Measurements from ENCODE around the gene STUM.
A peak's percentile ranks its signal among the peaks of the same experiment; 100 is the strongest.

STUM gene

DNA sequence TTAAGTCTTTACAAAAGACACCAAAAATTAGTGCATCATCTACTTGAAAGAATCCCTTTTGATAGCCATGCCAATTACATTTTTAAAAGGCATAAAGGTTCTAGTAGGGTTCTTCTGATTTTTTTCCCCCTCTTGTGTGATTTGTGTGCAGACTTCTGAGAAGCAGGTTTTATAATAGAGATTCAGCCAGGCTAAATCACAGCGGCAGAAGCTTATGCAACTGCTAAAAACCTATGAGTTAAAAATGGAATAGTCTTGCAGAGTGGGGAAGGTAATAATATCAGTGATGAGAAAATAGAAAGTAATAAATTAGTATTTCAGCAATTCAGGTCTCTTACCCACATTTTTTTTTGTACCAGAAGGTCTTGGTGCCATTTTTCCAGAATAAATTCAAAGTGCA lies 17.7 kb downstream of the STUM start:
- H3K27me3 ChIP-seq, result no peaks in the 10 kb centered on the region
- no peaks in the 10 kb centered on the region for H4K20me1 ChIP-seq
- no peak overlapping the region for H3K9ac ChIP-seq
- no peak overlapping the region for H3K4me3 ChIP-seq
- no peak overlapping the region for H3K27ac ChIP-seq
- no peaks in the 10 kb centered on the region for H3K9me3 ChIP-seq (replicated peaks in 1 of 11)
- H3K4me2 ChIP-seq, result no peak overlapping the region
- H3K36me3 ChIP-seq, result no peaks in the 10 kb centered on the region
- peaks cover 0 to 23% (median 16%) of the 10 kb centered on the region in 10 experiments; a peak in 15 of 20 replicates for H3K4me1 ChIP-seq
- TF ChIP-seq Cebpa-rat (IDR thresholded peaks at IDR 0.05), result no peak

- H4K20me1 ChIP-seq, result no peaks in the 10 kb centered on the region
- peaks cover 0 to 23% (median 16%) of the 10 kb centered on the region in 10 experiments; a peak in 15 of 20 replicates for H3K4me1 ChIP-seq
- H3K9me3 ChIP-seq (replicated peaks in 1 of 11), result no peaks in the 10 kb centered on the region
- no peaks in the 10 kb centered on the region for H3K27me3 ChIP-seq
- no peaks in the 10 kb centered on the region for H3K36me3 ChIP-seq
- no peak overlapping the region for H3K4me3 ChIP-seq
- H3K9ac ChIP-seq, result no peak overlapping the region
- H3K27ac ChIP-seq, result no peak overlapping the region
- H3K4me2 ChIP-seq, result no peak overlapping the region
- no peak for TF ChIP-seq Cebpa-rat (IDR thresholded peaks at IDR 0.05)
Observed at GRCh38 chr1:226566760-226567159, 18.2 kb downstream of the STUM start.

DNA sequence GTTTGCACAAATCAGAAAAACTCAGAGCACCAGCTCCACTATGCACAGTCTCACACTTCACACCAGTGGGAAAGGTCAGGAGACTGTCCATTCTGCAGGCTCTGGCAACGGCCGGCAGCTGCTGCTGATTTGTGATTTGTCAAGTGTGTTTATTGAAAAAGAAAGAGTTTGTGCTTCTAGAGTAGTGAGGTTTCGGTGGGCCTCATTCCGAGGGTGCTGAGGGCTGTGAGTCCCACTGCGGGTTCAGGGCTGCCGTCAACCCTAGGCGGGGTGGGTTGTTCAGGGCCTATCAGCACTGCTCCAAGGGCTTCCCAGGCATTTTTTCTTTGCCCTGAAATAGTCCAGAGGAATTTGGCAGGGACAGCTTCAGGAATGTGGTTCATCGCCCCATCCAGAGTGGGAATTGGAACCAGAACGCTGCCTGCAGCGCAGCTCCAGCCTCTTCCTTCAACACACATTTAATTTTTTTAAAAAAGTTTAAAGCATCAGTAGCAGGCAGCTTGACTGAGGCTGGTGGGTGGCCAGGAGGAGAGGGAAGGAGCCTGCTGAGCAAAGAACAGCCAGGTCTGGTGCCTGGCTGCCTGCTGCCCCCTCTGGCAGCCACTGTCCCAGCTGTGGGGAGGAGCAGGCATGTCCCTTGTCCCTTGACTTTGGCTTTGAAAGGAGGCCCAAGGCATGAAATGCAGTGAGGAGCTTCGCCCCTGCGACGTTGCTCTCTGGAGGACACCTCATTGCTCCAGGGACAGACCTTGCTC lies 19.7 kb downstream of the STUM start:
- Histone ChIP-seq H3K4me3 (no peak overlapping the region), H3K4me1 (peaks cover 0 to 23% (median 16%) of the 10 kb centered on the region in 10 experiments; a peak in 15 of 20 replicates), H3K9ac (no peak overlapping the region), H4K20me1 (no peaks in the 10 kb centered on the region), H3K27me3 (no peaks in the 10 kb centered on the region), H3K36me3 (no peaks in the 10 kb centered on the region), H3K9me3 (replicated peaks in 1 of 11) (no peaks in the 10 kb centered on the region), H3K27ac (no peak overlapping the region), H3K4me2 (no peak overlapping the region)
- TF ChIP-seq Cebpa-rat (IDR thresholded peaks at IDR 0.05), result no peak

- peaks cover 0 to 23% (median 16%) of the 10 kb centered on the region in 10 experiments; a peak in 15 of 20 replicates for H3K4me1 ChIP-seq
- no peaks in the 10 kb centered on the region for H3K36me3 ChIP-seq
- H3K4me3 ChIP-seq, result no peak overlapping the region
- no peaks in the 10 kb centered on the region for H3K9me3 ChIP-seq (replicated peaks in 1 of 11)
- TF ChIP-seq Cebpa-rat (IDR thresholded peaks at IDR 0.05), result no peak
- peak overlapping the region in 1 of 11 experiments; percentile 24; a peak in 1 of 22 replicates for H3K27ac ChIP-seq
- H3K27me3 ChIP-seq, result no peaks in the 10 kb centered on the region
- no peaks in the 10 kb centered on the region for H4K20me1 ChIP-seq
- peak overlapping the region in 9 of 11 experiments; percentile 8 to 79 (median 59); a peak in 16 of 22 replicates for H3K4me2 ChIP-seq
- peak overlapping the region in 2 of 11 experiments; percentile 12 to 21; a peak in 1 of 22 replicates for H3K9ac ChIP-seq
Observed at GRCh38 chr1:226568975-226569741, 20.6 kb downstream of the STUM start.

DNA sequence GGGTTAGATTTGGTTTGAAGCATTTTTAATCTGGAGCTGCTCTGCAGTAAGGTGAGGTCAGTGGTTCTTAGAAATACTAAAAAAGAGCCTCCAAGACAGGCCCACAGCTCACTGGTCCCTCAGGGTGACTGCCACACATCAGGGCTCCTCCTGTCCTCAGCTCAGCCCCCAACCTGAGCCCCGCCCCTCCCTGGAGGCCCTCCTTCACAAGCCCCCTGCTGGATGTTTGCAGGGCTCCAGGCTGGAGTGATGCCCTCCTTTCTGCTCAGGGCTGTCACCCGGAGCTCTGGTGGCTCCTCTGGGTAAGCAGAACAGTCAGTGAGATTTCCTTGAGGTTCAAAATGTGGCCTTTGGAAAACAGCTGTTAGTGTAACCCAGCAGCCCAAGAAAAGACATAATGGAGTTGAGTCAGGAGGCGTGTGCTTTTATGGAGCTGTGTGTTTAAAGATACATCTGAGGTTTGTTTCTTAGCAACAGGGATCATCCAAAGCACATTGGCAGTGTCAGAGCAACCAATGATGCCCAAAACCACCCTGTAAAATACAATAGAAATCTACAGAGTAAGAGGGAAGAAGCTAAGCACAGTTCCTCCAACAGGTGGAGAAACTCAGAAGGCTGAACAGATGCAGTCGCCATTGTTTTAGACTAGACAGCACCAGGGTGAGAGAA lies 21.4 kb downstream of the STUM start:
- Histone ChIP-seq H4K20me1 (no peaks in the 10 kb centered on the region), H3K27ac (peak overlapping the region in 1 of 11 experiments; percentile 24; a peak in 1 of 22 replicates), H3K9ac (peak overlapping the region in 1 of 11 experiments; percentile 21; a peak in 1 of 22 replicates), H3K36me3 (no peaks in the 10 kb centered on the region), H3K9me3 (replicated peaks in 1 of 11) (no peaks in the 10 kb centered on the region), H3K4me2 (peak overlapping the region in 9 of 11 experiments; percentile 8 to 79 (median 59); a peak in 16 of 22 replicates), H3K27me3 (no peaks in the 10 kb centered on the region), H3K4me1 (peaks cover 0 to 29% (median 20%) of the 10 kb centered on the region in 10 experiments; a peak in 16 of 20 replicates), H3K4me3 (no peak overlapping the region)
- TF ChIP-seq Cebpa-rat (IDR thresholded peaks at IDR 0.05), result no peak

- H3K9me3 ChIP-seq (replicated peaks in 1 of 11), result no peaks in the 10 kb centered on the region
- H3K4me2 ChIP-seq, result no peak overlapping the region
- H3K27me3 ChIP-seq, result no peaks in the 10 kb centered on the region
- no peak overlapping the region for H3K9ac ChIP-seq
- no peak for TF ChIP-seq Cebpa-rat (IDR thresholded peaks at IDR 0.05)
- no peak overlapping the region for H3K27ac ChIP-seq
- H3K4me1 ChIP-seq, result peaks cover 9 to 48% (median 35%) of the 10 kb centered on the region in 10 experiments; a peak in 19 of 20 replicates
- no peaks in the 10 kb centered on the region for H3K36me3 ChIP-seq
- no peak overlapping the region for H3K4me3 ChIP-seq
- H4K20me1 ChIP-seq, result no peaks in the 10 kb centered on the region
Observed at GRCh38 chr1:226571893-226572292, 23.3 kb downstream of the STUM start.

DNA sequence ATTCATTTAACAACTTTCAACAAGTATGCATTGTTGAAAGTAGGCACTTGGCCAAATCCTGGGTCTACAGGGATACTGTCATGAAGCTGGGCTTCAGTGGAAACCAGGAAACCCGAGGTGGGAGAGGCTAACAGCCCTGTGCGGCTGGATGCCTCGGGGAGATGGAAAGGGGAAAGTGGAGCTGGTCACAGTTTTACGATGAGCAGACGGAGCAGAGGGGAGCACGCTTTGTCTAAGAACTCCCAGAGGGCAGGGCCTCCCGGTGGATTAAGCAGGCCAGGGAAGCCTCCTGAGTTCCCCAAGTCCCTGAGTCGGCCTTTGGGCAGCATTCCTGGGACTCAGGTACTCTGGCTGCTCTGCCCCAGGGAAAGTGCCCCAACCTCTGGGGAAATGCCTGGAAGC lies 23.8 kb downstream of the STUM start:
- H3K27ac ChIP-seq, result no peak overlapping the region
- H3K36me3 ChIP-seq, result no peaks in the 10 kb centered on the region
- no peaks in the 10 kb centered on the region for H3K27me3 ChIP-seq
- H4K20me1 ChIP-seq, result no peaks in the 10 kb centered on the region
- H3K4me2 ChIP-seq, result no peak overlapping the region
- peaks cover 9 to 48% (median 35%) of the 10 kb centered on the region in 10 experiments; a peak in 19 of 20 replicates for H3K4me1 ChIP-seq
- H3K9me3 ChIP-seq (replicated peaks in 1 of 11), result no peaks in the 10 kb centered on the region
- H3K9ac ChIP-seq, result no peak overlapping the region
- TF ChIP-seq Cebpa-rat (IDR thresholded peaks at IDR 0.05), result no peak
- H3K4me3 ChIP-seq, result no peak overlapping the region

- Histone ChIP-seq H3K27ac (no peak overlapping the region), H3K4me3 (no peak overlapping the region), H3K4me1 (peaks cover 9 to 41% (median 34%) of the 10 kb centered on the region in 10 experiments; a peak in 19 of 20 replicates), H3K9ac (no peak overlapping the region), H3K27me3 (no peaks in the 10 kb centered on the region), H3K9me3 (replicated peaks in 1 of 11) (no peaks in the 10 kb centered on the region), H3K4me2 (no peak overlapping the region), H3K36me3 (no peaks in the 10 kb centered on the region), H4K20me1 (no peaks in the 10 kb centered on the region)
- no peak for TF ChIP-seq Cebpa-rat (IDR thresholded peaks at IDR 0.05)
Observed at GRCh38 chr1:226574044-226574443, 25.5 kb downstream of the STUM start.

All from BLaER1 treated with 17β-estradiol and CSF1 and Interleukin-3, amounts not matched to agents 10 nM and 100 nM (cell line).